Breast epithelium (tissue), 4 donors: ENCODE data around the gene OR2K2. TPM values are rescaled to one million over a fixed set of nuclear protein-coding genes. Genes with fewer than 3 reads are reported as not detected.

Source experiments
- DNase-seq, 2 donors: peaks; one replicate each; pipeline ENCODE4 v3.0.0-alpha.2; 2019; ENCODE audit warnings: low spot score in 2 of 2
- H3K27ac ChIP-seq, 2 donors: fragments of 200-600 bp; sonication (generic) in 1 of 2; one replicate each; pipeline ENCODE4 v1.5.1; 2016 to 2019; ENCODE audit warnings: mild to moderate bottlenecking in 1 of 2
- H3K27me3 ChIP-seq, 2 donors: fragments of 200-600 bp; sonication (generic) in 1 of 2; one replicate each; pipeline versions ENCODE4 v1.5.1 to v1.6.0; 2017 to 2019; ENCODE audit warnings: control low read depth in 1 of 2, mild to moderate bottlenecking in 1 of 2
- H3K36me3 ChIP-seq: fragments of 200-600 bp; one replicate; pipeline ENCODE4 v1.5.1; 2019
- H3K4me1 ChIP-seq, 2 donors: fragments of 200-600 bp; sonication (generic); one replicate each; pipeline ENCODE4 v1.5.1; 2016 to 2019; ENCODE audit warnings: control low read depth in 1 of 2
- H3K4me3 ChIP-seq, 3 donors: fragments of 200-600 bp; sonication (generic); 1 replicate in 2 of 3; 2 replicates in 1 of 3; pipeline ENCODE4 v1.5.1; 2016 to 2019; ENCODE audit warnings: mild to moderate bottlenecking in 3 of 3, moderate library complexity in 2 of 3
- H3K9me3 ChIP-seq, 2 donors: fragments of 200-600 bp; sonication (generic) in 1 of 2; one replicate each; pipeline ENCODE4 v1.5.1; 2016 to 2019; ENCODE audit warnings: control low read depth in 1 of 2
- CTCF ChIP-seq, 3 donors: fragments of 450-650 bp; IDR thresholded peaks; one replicate each; pipeline ENCODE4 v1.5.1; 2016 to 2017; ENCODE audit warnings: antibody characterized with exemption in 3 of 3, mild to moderate bottlenecking in 3 of 3, moderate library complexity in 3 of 3
- POLR2A ChIP-seq: fragments of 450-650 bp; IDR thresholded peaks from one replicate; pipeline ENCODE4 v1.6.1; 2016; ENCODE audit warnings: antibody characterized with exemption, mild to moderate bottlenecking, moderate library complexity
- POLR2AphosphoS5 ChIP-seq, 3 donors: sonication (generic); formaldehyde crosslinking; IDR thresholded peaks; one replicate each; pipeline ENCODE4 v1.6.1; 2017; ENCODE audit warnings: antibody characterized with exemption in 3 of 3
- intact Hi-C: fragments of 100-400 bp; cut with DNase I; formaldehyde crosslinking; loops from one replicate; pipeline ENCODE4 v1.15.1; 2023; ENCODE audit warnings: low total_unique reads
- total RNA-seq, 3 donors: library from RNA; depleted of rRNA; stranded (reverse); fragments of >200 nt; gene quantifications; one replicate each; pipeline ENCODE4 v1.1.0, GENCODE V29; 2016

The OR2K2 gene
- total RNA-seq = under 1 TPM in 1 of 3 donors, not detected in 2; 0.48 TPM

GRCh38 chr9:111330124-111330523, at the start of gene OR2K2:
TSS of gene OR2K2 (minus strand) at chr9:111330224. CDS start at chr9:111328433, 1,791 bp downstream.
- TF ChIP-seq POLR2A (no peak), CTCF (IDR thresholded peaks at IDR 0.05) (no peak), POLR2AphosphoS5 (IDR thresholded peaks at IDR 0.05) (no peak)
- H3K4me3 ChIP-seq = no peak within 1 kb of the TSS
- intact Hi-C loops = no loop called here

GRCh38 chr9:111375817-111376564, 46.0 kb upstream of the OR2K2 start:
- Histone ChIP-seq H3K27me3 (no peaks in the 10 kb centered on the region), H3K4me3 (no peak overlapping the region), H3K27ac (no peak overlapping the region), H3K4me1 (no peaks in the 10 kb centered on the region), H3K36me3 (no peaks in the 10 kb centered on the region), H3K9me3 (no peaks in the 10 kb centered on the region)
- TF ChIP-seq POLR2AphosphoS5 (IDR thresholded peaks at IDR 0.05) (no peak), CTCF (IDR thresholded peaks at IDR 0.05) (no peak), POLR2A (no peak)
- intact Hi-C loops = no loop called here
- DNase-seq = no peak

More at GRCh38 chr9:111330124-111330523, at the start of gene OR2K2:
- no peaks in the 10 kb centered on the region for H3K9me3 ChIP-seq
- no peak within 1 kb of the TSS for H3K27ac ChIP-seq
- DNase-seq = no peak
- H3K36me3 ChIP-seq = no peaks in the 10 kb centered on the region
- H3K4me1 ChIP-seq = no peaks in the 10 kb centered on the region
- no peaks in the 10 kb centered on the region for H3K27me3 ChIP-seq

- H3K27ac ChIP-seq = no peak overlapping the region
- no peak overlapping the region for H3K4me3 ChIP-seq
- H3K9me3 ChIP-seq = no peaks in the 10 kb centered on the region
- no peaks in the 10 kb centered on the region for H3K27me3 ChIP-seq
- TF ChIP-seq POLR2AphosphoS5 (IDR thresholded peaks at IDR 0.05) (no peak), POLR2A (no peak), CTCF (IDR thresholded peaks at IDR 0.05) (no peak)
- no peaks in the 10 kb centered on the region for H3K36me3 ChIP-seq
- no peak for DNase-seq
- intact Hi-C loops = no loop called here
- no peaks in the 10 kb centered on the region for H3K4me1 ChIP-seq
These were observed 45.0 kb upstream of the OR2K2 start for GRCh38 chr9:111375062-111375461.

GRCh38 chr9:111372297-111372696, 42.3 kb upstream of the OR2K2 start:
- Histone ChIP-seq H3K4me1 (no peaks in the 10 kb centered on the region), H3K27ac (no peak overlapping the region), H3K9me3 (no peaks in the 10 kb centered on the region), H3K4me3 (no peak overlapping the region), H3K27me3 (no peaks in the 10 kb centered on the region), H3K36me3 (no peaks in the 10 kb centered on the region)
- DNase-seq = no peak
- intact Hi-C loops = no loop called here
- TF ChIP-seq POLR2A = no peak
- no peak for TF ChIP-seq POLR2AphosphoS5 (IDR thresholded peaks at IDR 0.05)
- TF ChIP-seq CTCF (IDR thresholded peaks at IDR 0.05) = no peak

- intact Hi-C loops = no loop called here
- TF ChIP-seq CTCF (IDR thresholded peaks at IDR 0.05) (no peak), POLR2A (no peak), POLR2AphosphoS5 (IDR thresholded peaks at IDR 0.05) (no peak)
- Histone ChIP-seq H3K4me1 (no peaks in the 10 kb centered on the region), H3K36me3 (no peaks in the 10 kb centered on the region), H3K27ac (no peak overlapping the region), H3K27me3 (no peaks in the 10 kb centered on the region), H3K4me3 (no peak overlapping the region), H3K9me3 (no peaks in the 10 kb centered on the region)
- no peak for DNase-seq
These were observed 37.0 kb upstream of the OR2K2 start for GRCh38 chr9:111366978-111367377.
